ENCODE data around the gene FAM180A.

The FAM180A gene

GRCh38 chr7:135683609-135684008 lies 65.0 kb downstream of the FAM180A start:
- DNase-seq (ENCODE audit: low read depth in 2 of 2) = no peak

DNA sequence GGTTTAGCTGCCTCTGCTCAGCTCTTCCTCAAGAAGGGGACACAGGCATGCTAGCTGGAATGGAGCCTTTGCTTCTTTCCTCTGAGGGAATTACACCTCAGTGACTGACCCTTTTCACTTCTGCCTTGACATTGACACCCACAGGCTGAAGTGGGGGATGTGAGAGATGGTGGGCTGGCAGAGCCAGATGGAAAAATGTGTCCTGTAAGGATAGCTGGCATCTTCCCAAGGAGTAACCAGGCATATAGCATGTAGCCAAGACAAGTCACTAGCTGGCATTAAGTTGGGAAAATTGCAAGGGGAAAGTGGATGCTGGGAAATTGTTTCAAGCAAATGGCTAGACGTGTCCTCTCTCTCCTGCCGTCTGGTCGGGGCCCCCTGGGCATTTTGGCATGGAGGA lies 66.4 kb downstream of the FAM180A start:
- DNase-seq (ENCODE audit: low read depth in 2 of 2) = no peak

DNA sequence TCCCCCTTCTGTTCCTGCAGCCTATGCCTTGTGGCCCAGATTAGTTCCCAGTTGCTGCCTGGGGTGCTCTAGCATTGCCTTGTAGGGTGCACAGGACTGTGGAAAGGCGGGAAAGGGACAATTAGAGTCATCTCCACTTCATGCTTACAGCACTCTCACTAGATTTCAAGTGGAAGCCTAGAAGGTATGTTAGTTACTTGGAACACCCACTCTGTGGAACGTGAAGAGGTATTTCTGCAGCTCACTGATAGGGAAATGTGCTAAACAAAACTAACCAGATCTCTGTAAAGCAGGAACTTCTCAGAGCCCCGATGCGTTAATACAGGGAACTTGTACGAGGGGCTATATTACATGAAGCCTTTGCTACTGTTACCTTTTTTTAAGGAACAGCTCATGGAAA lies 66.9 kb downstream of the FAM180A start:
- no peak for DNase-seq (ENCODE audit: low read depth in 2 of 2)

All from stimulated activated CD8-positive, alpha-beta memory T cell treated with anti-CD3 and anti-CD28 coated beads, Interleukin-15, amount 100 ng/mL, for 48 hours (primary cell).